ENCODE measurements around the gene CPVL. TPM values are rescaled to one million over a fixed set of nuclear protein-coding genes. Genes with fewer than 3 reads are reported as not detected.
A peak's percentile ranks its signal among the peaks of the same experiment; 100 is the strongest.
"Not testable (repeated sequence)": the region's sequence is repeated elsewhere in the genome, so short reads cannot be mapped to it uniquely, and the experiment has no call there.

CPVL gene
- total RNA-seq, 1 experiment from 2014 or later, result 0.06 TPM

DNA sequence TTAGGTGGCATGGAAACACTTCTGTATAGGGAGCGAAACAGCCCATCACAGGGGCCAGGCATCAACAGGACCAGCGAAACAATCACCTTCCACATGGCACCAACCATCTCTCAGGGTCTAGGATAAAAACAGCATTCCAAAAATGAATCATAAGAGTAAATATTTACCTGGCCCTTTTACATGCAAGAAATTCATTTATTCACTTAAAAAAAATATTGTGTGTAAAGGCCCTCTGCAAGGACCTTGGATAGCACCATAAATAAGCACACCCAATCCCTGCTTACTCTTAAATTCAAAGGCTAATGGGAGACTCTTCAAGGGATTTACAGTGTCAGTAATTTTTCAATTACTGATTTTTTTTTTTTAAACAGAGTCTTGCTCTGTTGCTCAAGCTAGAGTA lies 25.4 kb downstream of the CPVL start:
- no peak for DNase-seq (ENCODE audit: low read depth)

DNA sequence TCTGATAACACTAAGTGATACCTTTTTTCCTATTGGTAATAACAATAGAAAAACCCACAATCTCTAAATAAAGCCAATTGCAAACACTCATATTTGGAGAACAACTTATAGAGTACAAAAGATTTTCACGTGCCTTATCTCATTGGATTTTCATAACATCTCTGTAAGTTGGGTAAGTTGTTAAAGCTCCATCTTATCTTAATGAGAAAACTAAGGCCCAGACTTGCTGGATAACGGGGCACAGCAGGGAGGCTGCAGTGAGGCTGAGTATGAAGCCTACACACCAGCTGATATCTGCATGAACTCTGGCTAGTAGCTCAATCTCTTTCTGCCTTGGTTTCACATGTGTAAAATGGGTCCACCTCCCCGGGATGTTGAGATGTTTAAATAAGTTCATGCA lies 26.8 kb downstream of the CPVL start:
- no peak for DNase-seq (ENCODE audit: low read depth)

- no peak for DNase-seq (ENCODE audit: low read depth)
Measured at GRCh38 chr7:29116361-29117200, 29.8 kb downstream of the CPVL start.

GRCh38 chr7:29115753-29116152 lies 30.6 kb downstream of the CPVL start:
- DNase-seq (ENCODE audit: low read depth), result no peak

GRCh38 chr7:29115130-29115687 lies 31.1 kb downstream of the CPVL start:
- no peak for DNase-seq (ENCODE audit: low read depth)

DNA sequence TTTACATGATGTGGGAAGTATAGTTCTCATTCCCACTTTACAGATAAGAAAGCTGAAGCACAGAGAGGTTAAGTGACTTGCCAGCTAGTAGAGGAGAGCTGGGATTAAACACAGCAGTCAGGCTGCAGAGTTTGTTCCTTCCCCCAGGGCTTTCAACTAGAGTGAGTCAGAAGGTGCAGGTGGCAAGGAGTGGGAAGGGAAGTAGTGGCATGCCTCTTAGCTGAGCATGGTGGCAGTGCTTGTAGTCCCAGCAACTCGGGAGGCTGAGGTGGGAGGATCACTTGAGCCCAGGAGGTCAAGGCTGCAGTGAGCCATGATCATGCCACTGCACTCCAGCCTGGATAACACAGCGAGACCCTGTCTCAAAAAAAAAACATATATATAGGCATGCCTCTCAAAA lies 32.1 kb downstream of the CPVL start:
- DNase-seq (ENCODE audit: low read depth), result not testable (repeated sequence)

DNA sequence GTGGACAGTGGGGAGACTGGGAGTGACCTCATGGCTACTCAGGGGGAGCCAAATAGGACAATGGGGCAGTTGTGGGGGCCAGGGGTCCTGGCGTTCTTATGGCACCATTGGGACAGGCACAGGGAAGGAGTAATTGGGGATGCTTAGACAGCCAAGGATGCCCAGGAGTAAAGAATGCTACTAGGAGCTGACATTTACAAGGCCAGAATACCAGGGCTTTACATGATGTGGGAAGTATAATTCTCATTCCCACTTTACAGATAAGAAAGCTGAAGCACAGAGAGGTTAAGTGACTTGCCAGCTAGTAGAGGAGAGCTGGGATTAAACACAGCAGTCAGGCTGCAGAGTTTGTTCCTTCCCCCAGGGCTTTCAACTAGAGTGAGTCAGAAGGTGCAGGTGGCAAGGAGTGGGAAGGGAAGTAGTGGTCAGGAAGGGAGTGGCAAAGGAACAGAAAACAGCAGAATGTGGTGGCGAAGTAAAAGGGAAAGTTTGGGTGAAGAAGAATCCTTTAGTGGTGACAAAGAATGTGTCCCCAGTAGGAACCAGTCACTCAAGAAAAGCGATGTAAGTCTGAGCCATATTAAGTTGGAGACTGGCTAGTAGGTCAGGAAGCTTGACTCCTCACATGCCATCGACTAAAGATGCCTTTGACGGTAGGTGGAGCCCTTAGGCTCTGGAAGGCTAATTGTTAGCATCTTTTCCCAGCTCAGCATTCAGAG lies 32.8 kb downstream of the CPVL start:
- DNase-seq (ENCODE audit: low read depth), result peak; percentile 39

- DNase-seq (ENCODE audit: low read depth), result no peak
Measured at GRCh38 chr7:29112721-29113120, 33.6 kb downstream of the CPVL start.

- no peak for DNase-seq (ENCODE audit: low read depth)
Measured at GRCh38 chr7:29109899-29110298, 36.4 kb downstream of the CPVL start.

DNA sequence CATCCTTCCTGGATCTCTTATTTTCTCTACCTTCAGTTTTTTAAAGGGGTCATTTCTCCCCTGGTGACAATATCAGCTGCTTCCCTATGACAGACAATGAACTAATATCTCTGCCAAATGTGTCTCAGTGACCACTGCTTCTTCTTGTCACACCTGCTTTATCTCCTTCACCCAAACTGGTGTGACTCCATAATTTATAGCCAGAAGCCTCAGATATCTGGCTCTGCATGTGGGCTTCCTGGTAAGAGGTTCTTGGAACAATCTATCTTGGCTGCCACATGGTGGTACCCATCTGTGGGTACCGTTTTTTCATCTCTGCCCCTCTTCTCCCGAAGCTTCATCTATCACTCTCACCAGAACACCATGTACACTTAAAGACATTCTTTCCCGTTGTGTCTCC lies 37.0 kb downstream of the CPVL start:
- no peak for DNase-seq (ENCODE audit: low read depth)

DNA sequence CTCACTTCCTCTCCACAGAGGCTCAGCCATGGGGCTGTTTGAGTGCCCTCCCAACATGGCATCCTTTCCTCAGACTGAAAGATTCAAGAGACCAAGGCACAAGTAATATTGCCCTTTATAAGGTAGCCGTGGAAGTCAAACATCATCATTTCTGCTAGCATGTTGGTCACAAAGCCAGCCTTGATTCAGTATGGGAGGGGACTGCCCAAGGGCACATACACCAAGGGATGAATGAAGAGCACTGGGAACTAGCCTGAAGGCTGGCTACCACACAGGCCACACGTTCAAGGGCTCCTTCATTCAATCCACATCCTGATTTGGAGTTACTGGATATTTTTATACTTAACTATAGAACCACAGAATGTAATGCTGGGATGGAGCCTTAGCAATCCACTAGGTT lies 39.3 kb downstream of the CPVL start:
- no peak for DNase-seq (ENCODE audit: low read depth)

DNA sequence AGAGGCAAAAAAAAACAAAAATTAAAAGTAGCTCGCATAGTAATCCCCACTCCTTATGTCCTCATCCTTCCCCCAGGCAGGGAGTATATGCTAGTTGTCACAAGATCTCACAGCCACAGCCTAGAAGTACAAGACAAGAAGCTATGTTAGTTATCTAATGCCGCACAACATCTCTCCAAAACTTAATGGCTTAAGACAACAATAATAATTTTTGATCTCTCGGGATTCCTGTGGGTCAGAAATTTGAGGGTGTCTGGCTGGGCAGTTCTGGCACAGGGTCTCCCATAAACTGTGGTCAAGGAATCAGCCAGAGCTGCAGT lies 39.7 kb downstream of the CPVL start:
- DNase-seq (ENCODE audit: low read depth), result no peak

- DNase-seq (ENCODE audit: low read depth), result peak; percentile 68
Measured at GRCh38 chr7:29105752-29106668, 40.3 kb downstream of the CPVL start.

DNA sequence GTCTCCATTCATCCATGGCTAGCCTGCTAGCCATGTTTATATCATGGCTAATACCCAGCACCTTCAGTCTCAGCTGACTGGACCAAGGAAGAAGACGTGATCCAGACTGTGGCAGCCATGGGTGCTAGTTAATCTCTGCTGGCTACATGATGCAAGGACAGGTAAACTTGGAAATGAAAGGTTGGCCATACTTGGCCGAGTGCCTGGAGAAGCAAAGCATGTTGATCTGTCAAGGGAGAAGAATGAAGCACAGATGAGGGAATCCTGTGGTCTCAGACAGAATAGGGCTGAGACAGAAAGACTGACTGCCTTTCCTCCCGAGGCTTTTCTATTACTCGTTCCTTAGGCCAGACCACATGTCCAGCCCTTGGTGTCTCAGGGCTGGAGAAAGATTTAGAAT lies 41.1 kb downstream of the CPVL start:
- DNase-seq (ENCODE audit: low read depth), result no peak

DNA sequence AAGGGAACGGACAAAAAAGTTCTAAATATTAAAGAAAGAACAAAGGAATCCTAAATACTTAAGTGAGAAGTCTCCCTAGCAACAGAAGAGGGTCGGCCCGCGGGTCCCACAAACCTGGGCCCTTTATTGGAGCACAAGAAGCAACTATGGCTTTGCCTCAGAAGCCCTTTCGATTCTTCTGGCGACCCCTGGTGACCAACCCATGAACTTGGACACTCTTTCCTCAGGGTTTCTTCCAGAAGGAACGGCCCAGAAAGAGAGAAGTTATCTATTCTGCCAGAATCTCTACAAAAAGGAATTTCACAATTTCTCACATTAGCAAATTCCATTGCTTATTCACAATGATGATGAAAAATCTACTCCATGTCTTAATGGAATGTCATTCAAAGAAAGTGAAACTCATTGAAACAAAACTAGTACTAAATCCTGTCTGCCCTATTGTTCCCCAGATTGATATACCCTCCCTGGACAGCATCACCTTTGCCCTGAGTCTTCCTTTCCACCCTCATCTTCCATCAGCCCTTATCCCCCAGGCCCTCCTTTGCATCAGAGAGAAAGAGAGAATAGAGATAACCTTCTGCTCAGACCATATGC lies 43.7 kb downstream of the CPVL start:
- DNase-seq (ENCODE audit: low read depth), result peak; percentile 64

GRCh38 chr7:29100924-29101323 lies 45.4 kb downstream of the CPVL start:
- no peak for DNase-seq (ENCODE audit: low read depth)

DNA sequence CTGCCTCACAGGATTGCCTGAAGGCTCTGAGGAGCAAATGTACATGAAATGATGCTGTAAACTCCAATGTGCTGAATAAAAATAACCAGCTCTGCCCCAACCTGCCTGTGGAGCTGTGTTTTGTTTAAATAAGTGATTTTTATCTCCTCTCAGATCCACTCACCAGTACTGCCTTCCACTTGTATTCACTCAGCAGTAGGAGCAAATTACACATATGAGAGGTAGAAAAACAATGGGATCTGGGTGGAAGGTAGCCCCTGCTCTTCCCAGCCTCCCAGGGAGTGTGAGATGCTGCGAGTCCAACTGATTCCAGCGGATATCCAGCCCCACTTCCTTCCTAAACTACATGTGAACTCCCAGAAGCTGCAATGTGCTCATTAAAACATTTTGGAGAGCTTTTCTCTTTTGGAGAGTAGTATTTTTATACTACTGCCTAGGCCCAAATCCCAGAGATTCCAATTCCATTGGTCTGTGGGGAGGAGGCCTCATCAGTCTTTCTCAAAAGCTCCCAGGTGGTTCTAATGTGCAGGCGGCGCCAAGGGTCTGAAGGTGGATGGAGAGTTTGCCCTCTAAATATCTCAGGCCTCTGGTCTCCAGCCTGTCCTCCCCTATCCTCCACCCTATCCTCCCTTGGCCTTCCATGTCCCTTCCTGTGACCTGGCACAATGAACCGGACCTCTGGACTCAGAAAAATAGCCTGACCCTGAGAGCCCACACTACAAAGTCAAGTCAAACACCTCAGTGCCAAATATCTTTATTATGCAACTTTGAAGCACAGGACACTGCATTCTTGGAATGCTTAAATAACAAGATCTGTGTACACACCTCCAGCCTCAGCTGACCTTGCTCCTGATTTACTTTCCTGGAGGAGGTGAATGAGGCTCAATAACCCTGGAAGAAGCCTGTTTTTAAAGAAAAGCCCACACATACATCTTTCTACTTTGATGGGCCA lies 46.2 kb downstream of the CPVL start:
- no peak for DNase-seq (ENCODE audit: low read depth)

GRCh38 chr7:29096446-29096730 lies 49.9 kb downstream of the CPVL start:
- DNase-seq (ENCODE audit: low read depth), result no peak

- DNase-seq (ENCODE audit: low read depth), result peak; percentile 31
Measured at GRCh38 chr7:29095631-29096445, 50.5 kb downstream of the CPVL start.

- not testable (repeated sequence) for DNase-seq (ENCODE audit: low read depth)
Measured at GRCh38 chr7:29093091-29093490, 53.2 kb downstream of the CPVL start.

All from LHCN-M2 (cell line).